Gastrocnemius medialis (tissue), 4 donors: ENCODE results near the gene SHB.

Experiments used
- CTCF ChIP-seq, 5 experiments: fragments of 450-650 bp in 3 of 5; fragments of 200-600 bp in 2 of 5; sonication (generic) in 2 of 5; IDR thresholded peaks in 4 of 5; conservative IDR thresholded peaks in 1 of 5; 1 replicate in 4 of 5; 2 replicates in 1 of 5; pipeline ENCODE4 v1.5.1; 2016 to 2019; ENCODE audit warnings: antibody characterized with exemption in 5 of 5, mild to moderate bottlenecking in 3 of 5, moderate library complexity in 3 of 5
- POLR2A ChIP-seq, 2 donors: fragments of 450-650 bp; IDR thresholded peaks; one replicate each; pipeline ENCODE4 v1.6.1; 2017; ENCODE audit warnings: antibody characterized with exemption in 2 of 2, mild to moderate bottlenecking in 2 of 2, moderate library complexity in 2 of 2

GRCh38 chr9:38037981-38038306 is 31.1 kb downstream of the SHB start:
- TF ChIP-seq CTCF (IDR thresholded peaks at IDR 0.05 in 4 of 5, conservative IDR thresholded peaks at IDR 0.05 in 1 of 5) = no peak
- TF ChIP-seq POLR2A (IDR thresholded peaks at IDR 0.05) = no peak
